ENCODE data around the gene OAS1. TPM values are rescaled to one million over a fixed set of nuclear protein-coding genes. Genes with fewer than 3 reads are reported as not detected.
"Not testable (repeated sequence)": the region's sequence is repeated elsewhere in the genome, so short reads cannot be mapped to it uniquely, and the experiment has no call there.

The OAS1 gene
- total RNA-seq, 1 experiment from 2014 or later: 0.64 TPM

GRCh38 chr12:112948806-112949205 lies 42.0 kb downstream of the OAS1 start:
- BruUV-seq (replicated peaks): no TSS peak
- Histone ChIP-seq H3K9me2 (ENCODE audit: insufficient read depth) (no peaks in the 10 kb centered on the region), H3K9ac (ENCODE audit: low read length) (no peak overlapping the region), H4K20me1 (ENCODE audit: insufficient read depth) (no peaks in the 10 kb centered on the region), H3K36me3 (ENCODE audit: control insufficient read depth in 1 of 2, insufficient read depth in 2 of 2, low read length in 2 of 2) (peaks cover 0 to 3% of the 10 kb centered on the region in 2 experiments; a peak in 2 of 4 replicates), H3K4me3 (replicated peaks in 1 of 2; ENCODE audit: low read depth in 1 of 2, low read length in 2 of 2) (no peak overlapping the region), H3K27me3 (ENCODE audit: insufficient read depth, low read length) (no peaks in the 10 kb centered on the region), H3K79me2 (ENCODE audit: insufficient read depth, low read length) (no peaks in the 10 kb centered on the region), H3K27ac (ENCODE audit: low read depth, low read length) (no peak overlapping the region), H2AFZ (ENCODE audit: low read depth, low read length, poor library complexity, severe bottlenecking) (no peak overlapping the region), H3K9me3 (ENCODE audit: control insufficient read depth in 1 of 2, insufficient read depth in 1 of 2, low read depth in 1 of 2, low read length in 2 of 2) (no peaks in the 10 kb centered on the region), H3K4me1 (ENCODE audit: control insufficient read depth in 1 of 2, insufficient read depth in 2 of 2, low read length in 2 of 2) (no peaks in the 10 kb centered on the region), H3K4me2 (ENCODE audit: low read length) (no peak overlapping the region)
- RAD21 ChIA-PET (ENCODE audit: low non-redundant PET in 1 of 2, low total read pairs in 2 of 2, uncharacterized antibody in 2 of 2, unreplicated experiment in 2 of 2): no interaction called here
- DNase-seq (ENCODE audit: low read depth, low spot score) (no peak), ATAC-seq (no peak)
- TF ChIP-seq FOSL1 (IDR thresholded peaks at IDR 0.05; ENCODE audit: low read depth) (no peak), SRF (IDR thresholded peaks at IDR 0.05; ENCODE audit: low read depth) (no peak), CTCF (IDR thresholded peaks at IDR 0.05 in 2 of 3, conservative IDR thresholded peaks at IDR 0.05 in 1 of 3; ENCODE audit: borderline replicate concordance in 1 of 3, insufficient read depth in 1 of 3, low read depth in 2 of 3, low read length in 2 of 3) (no peak)
- CTCF ChIA-PET: no interaction called here
- intact Hi-C loops (cut with micrococcal nuclease): no loop called here
- POLR2A ChIA-PET: no interaction called here

- H2AFZ ChIP-seq (ENCODE audit: low read depth, low read length, poor library complexity, severe bottlenecking): no peak overlapping the region
- H3K9ac ChIP-seq (ENCODE audit: low read length): no peak overlapping the region
Measured at GRCh38 chr12:112950701-112951100, 43.9 kb downstream of the OAS1 start.

GRCh38 chr12:112957125-112957524 lies 50.4 kb downstream of the OAS1 start:
- H3K4me2 ChIP-seq (ENCODE audit: low read length); H3K9me2 ChIP-seq (ENCODE audit: insufficient read depth); DNase-seq (ENCODE audit: low read depth, low spot score); CTCF ChIA-PET; H3K9ac ChIP-seq (ENCODE audit: low read length); H4K20me1 ChIP-seq (ENCODE audit: insufficient read depth); H3K27ac ChIP-seq (ENCODE audit: low read depth, low read length); intact Hi-C loops (cut with micrococcal nuclease); H3K9me3 ChIP-seq (ENCODE audit: control insufficient read depth in 1 of 2, insufficient read depth in 1 of 2, low read depth in 1 of 2, low read length in 2 of 2); H2AFZ ChIP-seq (ENCODE audit: low read depth, low read length, poor library complexity, severe bottlenecking); RAD21 ChIA-PET (ENCODE audit: low non-redundant PET in 1 of 2, low total read pairs in 2 of 2, uncharacterized antibody in 2 of 2, unreplicated experiment in 2 of 2); BruUV-seq (replicated peaks); H3K4me1 ChIP-seq (ENCODE audit: control insufficient read depth in 1 of 2, insufficient read depth in 2 of 2, low read length in 2 of 2); H3K79me2 ChIP-seq (ENCODE audit: insufficient read depth, low read length); H3K27me3 ChIP-seq (ENCODE audit: insufficient read depth, low read length); ATAC-seq; H3K36me3 ChIP-seq (ENCODE audit: control insufficient read depth in 1 of 2, insufficient read depth in 2 of 2, low read length in 2 of 2); POLR2A ChIA-PET; H3K4me3 ChIP-seq (replicated peaks in 1 of 2; ENCODE audit: low read depth in 1 of 2, low read length in 2 of 2): not testable (repeated sequence)

More at GRCh38 chr12:112950701-112951100, 43.9 kb downstream of the OAS1 start:
- TF ChIP-seq POLR2AphosphoS5 (IDR thresholded peaks at IDR 0.05; ENCODE audit: low read depth, low read length): no peak
- TF ChIP-seq ZFX (IDR thresholded peaks at IDR 0.05): no peak
- TF ChIP-seq CEBPB (IDR thresholded peaks at IDR 0.05; ENCODE audit: low read depth): no peak
- no peak for TF ChIP-seq MAX (IDR thresholded peaks at IDR 0.05)
- no peak for TF ChIP-seq SRF (IDR thresholded peaks at IDR 0.05; ENCODE audit: low read depth)
- no peak for TF ChIP-seq EGR1 (IDR thresholded peaks at IDR 0.05; ENCODE audit: low read depth)
- no peak for TF ChIP-seq ELF1 (IDR thresholded peaks at IDR 0.05; ENCODE audit: borderline replicate concordance, low read depth)
- no peak for TF ChIP-seq TCF7L2 (IDR thresholded peaks at IDR 0.05; ENCODE audit: borderline replicate concordance, extremely low read depth, insufficient read depth, insufficient read length)
- no peak for TF ChIP-seq YY1 (IDR thresholded peaks at IDR 0.05; ENCODE audit: extremely low read depth, insufficient replicate concordance, low read depth, low read length)
- Histone ChIP-seq H3K27ac (ENCODE audit: low read depth, low read length) (no peak overlapping the region), H3K4me3 (replicated peaks in 1 of 2; ENCODE audit: low read depth in 1 of 2, low read length in 2 of 2) (no peak overlapping the region), H3K4me1 (ENCODE audit: control insufficient read depth in 1 of 2, insufficient read depth in 2 of 2, low read length in 2 of 2) (no peaks in the 10 kb centered on the region), H3K4me2 (ENCODE audit: low read length) (no peak overlapping the region), H3K79me2 (ENCODE audit: insufficient read depth, low read length) (no peaks in the 10 kb centered on the region), H3K36me3 (ENCODE audit: control insufficient read depth in 1 of 2, insufficient read depth in 2 of 2, low read length in 2 of 2) (peaks cover 0 to under 1% of the 10 kb centered on the region in 2 experiments; a peak in 2 of 4 replicates), H3K27me3 (ENCODE audit: insufficient read depth, low read length) (no peaks in the 10 kb centered on the region), H4K20me1 (ENCODE audit: insufficient read depth) (no peaks in the 10 kb centered on the region), H3K9me3 (ENCODE audit: control insufficient read depth in 1 of 2, insufficient read depth in 1 of 2, low read depth in 1 of 2, low read length in 2 of 2) (no peaks in the 10 kb centered on the region), H3K9me2 (ENCODE audit: insufficient read depth) (no peaks in the 10 kb centered on the region)
- ChIA-PET CTCF (no interaction called here), POLR2A (no interaction called here), RAD21 (ENCODE audit: low non-redundant PET in 1 of 2, low total read pairs in 2 of 2, uncharacterized antibody in 2 of 2, unreplicated experiment in 2 of 2) (no interaction called here)
- no TSS peak for BruUV-seq (replicated peaks)
- intact Hi-C loops (cut with micrococcal nuclease): no loop called here
- ATAC-seq: no peak
- DNase-seq (ENCODE audit: low read depth, low spot score): no peak
